ENCODE measurements around the gene FHIT. TPM values are rescaled to one million over a fixed set of nuclear protein-coding genes. Genes with fewer than 3 reads are reported as not detected.

Gene FHIT
- total and polyA plus RNA-seq, 2 experiments from 2014 or later, result 9.7 to 16.2 TPM

DNA sequence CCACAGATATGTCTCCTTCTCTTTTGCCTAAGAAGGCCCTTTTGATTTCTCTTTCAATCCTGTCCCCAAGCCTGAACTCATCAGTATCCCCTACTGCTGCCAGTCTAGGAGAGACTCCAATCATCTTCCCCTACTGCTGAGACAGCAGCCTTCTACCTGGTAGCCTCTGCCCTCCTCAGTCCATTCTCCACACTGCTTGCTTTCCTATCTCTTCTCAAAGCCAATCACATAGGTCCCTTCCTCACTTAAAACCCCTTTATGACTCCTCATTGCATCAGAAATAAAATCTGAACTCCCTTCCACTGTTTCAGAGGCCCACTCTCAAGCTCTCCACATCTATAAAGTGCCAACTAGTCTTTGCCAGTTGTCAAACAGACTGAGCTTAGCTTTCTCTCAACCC, 1119.6 kb downstream of the FHIT start:
- Histone ChIP-seq H3K36me3 (replicated peaks; ENCODE audit: insufficient read depth, low read depth) (no peaks in the 10 kb centered on the region), H3K79me2 (no peaks in the 10 kb centered on the region), H3K27me3 (no peaks in the 10 kb centered on the region), H3K4me3 (no peak overlapping the region), H3K27ac (no peak overlapping the region), H4K20me1 (ENCODE audit: insufficient read depth, poor library complexity, severe bottlenecking) (no peaks in the 10 kb centered on the region), H2AFZ (no peak overlapping the region), H3K9me3 (ENCODE audit: low read depth) (no peaks in the 10 kb centered on the region), H3K9me2 (replicated peaks; ENCODE audit: insufficient read depth) (no peaks in the 10 kb centered on the region), H3K4me2 (no peak overlapping the region), H3K4me1 (ENCODE audit: insufficient read depth) (no peaks in the 10 kb centered on the region)
- TF ChIP-seq EZH2 (IDR thresholded peaks at IDR 0.05; ENCODE audit: borderline replicate concordance) (no peak), EZH2phosphoT487 (IDR thresholded peaks at IDR 0.05; ENCODE audit: low read depth, severe bottlenecking, unreplicated experiment) (no peak)
- TF ChIP-seq, protein P1, sequence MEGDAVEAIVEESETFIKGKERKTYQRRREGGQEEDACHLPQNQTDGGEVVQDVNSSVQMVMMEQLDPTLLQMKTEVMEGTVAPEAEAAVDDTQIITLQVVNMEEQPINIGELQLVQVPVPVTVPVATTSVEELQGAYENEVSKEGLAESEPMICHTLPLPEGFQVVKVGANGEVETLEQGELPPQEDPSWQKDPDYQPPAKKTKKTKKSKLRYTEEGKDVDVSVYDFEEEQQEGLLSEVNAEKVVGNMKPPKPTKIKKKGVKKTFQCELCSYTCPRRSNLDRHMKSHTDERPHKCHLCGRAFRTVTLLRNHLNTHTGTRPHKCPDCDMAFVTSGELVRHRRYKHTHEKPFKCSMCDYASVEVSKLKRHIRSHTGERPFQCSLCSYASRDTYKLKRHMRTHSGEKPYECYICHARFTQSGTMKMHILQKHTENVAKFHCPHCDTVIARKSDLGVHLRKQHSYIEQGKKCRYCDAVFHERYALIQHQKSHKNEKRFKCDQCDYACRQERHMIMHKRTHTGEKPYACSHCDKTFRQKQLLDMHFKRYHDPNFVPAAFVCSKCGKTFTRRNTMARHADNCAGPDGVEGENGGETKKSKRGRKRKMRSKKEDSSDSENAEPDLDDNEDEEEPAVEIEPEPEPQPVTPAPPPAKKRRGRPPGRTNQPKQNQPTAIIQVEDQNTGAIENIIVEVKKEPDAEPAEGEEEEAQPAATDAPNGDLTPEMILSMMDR (IDR thresholded peaks at IDR 0.05; ENCODE audit: poor library complexity), result no peak
- no peak for DNase-seq (ENCODE audit: low spot score)

DNA sequence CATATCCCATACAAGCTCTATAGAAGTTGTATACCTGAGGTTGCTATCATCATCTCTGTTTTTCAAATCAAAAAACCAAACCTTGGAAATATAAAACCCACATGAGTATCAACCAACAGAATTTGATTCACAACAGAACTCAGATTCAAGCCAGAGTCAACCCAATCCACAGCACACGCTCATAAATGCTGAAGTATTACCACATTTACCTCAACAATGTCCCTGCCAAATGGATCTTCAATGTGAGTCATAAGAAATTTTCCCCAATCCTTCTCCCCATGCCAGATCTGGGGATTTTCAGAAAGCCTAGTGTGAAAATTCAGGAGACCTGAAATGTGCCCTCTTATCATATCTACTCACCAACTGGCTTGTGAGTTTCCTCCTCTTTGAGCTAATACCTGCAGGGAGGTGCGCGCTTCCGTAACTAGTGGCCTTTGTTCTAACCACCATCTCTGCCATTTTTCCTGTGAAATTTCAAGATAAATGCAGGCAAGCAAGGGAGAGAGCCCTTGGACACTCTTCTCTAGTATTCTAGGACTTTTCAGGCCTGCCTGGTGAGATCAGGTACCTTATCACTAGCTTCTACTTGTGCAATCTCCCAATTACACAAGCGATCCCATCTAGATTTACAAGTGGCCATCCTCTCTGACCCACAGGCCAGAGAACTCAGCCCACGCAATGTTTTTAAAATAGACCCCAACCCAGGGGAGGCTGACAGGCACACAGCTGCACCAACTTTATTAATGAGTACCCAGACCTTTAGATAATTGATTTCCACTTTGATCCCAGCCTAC, 1124.5 kb downstream of the FHIT start:
- H3K4me2 ChIP-seq, result no peak overlapping the region
- no peak overlapping the region for H3K27ac ChIP-seq
- no peak overlapping the region for H3K4me3 ChIP-seq
- H3K9me2 ChIP-seq (replicated peaks; ENCODE audit: insufficient read depth), result no peaks in the 10 kb centered on the region
- no peak for DNase-seq (ENCODE audit: low spot score)
- H3K36me3 ChIP-seq (replicated peaks; ENCODE audit: insufficient read depth, low read depth), result no peaks in the 10 kb centered on the region
- no peaks in the 10 kb centered on the region for H4K20me1 ChIP-seq (ENCODE audit: insufficient read depth, poor library complexity, severe bottlenecking)
- H3K79me2 ChIP-seq, result no peaks in the 10 kb centered on the region
- H3K27me3 ChIP-seq, result no peaks in the 10 kb centered on the region
- H3K9me3 ChIP-seq (ENCODE audit: low read depth), result no peaks in the 10 kb centered on the region
- no peak overlapping the region for H2AFZ ChIP-seq
- WGBS (ENCODE audit: low lambda C conversion rate, missing lambda C conversion rate), result 83% methylated on average over 6 of the region's 6 CpGs
- H3K4me1 ChIP-seq (ENCODE audit: insufficient read depth), result peaks cover 4% of the 10 kb centered on the region
- TF ChIP-seq, protein P1 (IDR thresholded peaks at IDR 0.05; ENCODE audit: poor library complexity), result no peak
- TF ChIP-seq EZH2phosphoT487 (IDR thresholded peaks at IDR 0.05; ENCODE audit: low read depth, severe bottlenecking, unreplicated experiment) (no peak), EZH2 (IDR thresholded peaks at IDR 0.05; ENCODE audit: borderline replicate concordance) (no peak)

DNA sequence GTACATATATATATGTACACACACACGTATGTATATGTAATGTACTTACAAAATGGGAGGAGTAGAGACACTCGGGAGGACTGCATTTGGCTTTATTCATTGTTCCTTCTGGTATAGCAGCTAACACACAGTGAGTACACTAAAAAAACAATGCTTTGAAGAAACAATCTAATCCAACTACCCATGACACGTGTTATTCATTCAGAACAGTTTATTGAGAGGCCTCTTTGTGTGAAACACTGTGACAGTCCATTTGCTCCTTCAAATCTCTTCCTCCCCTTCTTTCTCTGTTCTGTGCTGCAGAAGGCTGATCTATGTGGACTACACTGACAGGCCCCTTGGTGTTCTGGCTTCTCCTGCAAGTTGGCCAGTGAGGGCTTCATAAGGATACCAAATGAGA, 1125.6 kb downstream of the FHIT start:
- Histone ChIP-seq H4K20me1 (ENCODE audit: insufficient read depth, poor library complexity, severe bottlenecking) (no peaks in the 10 kb centered on the region), H3K4me2 (no peak overlapping the region), H3K9me3 (ENCODE audit: low read depth) (no peaks in the 10 kb centered on the region), H3K27me3 (no peaks in the 10 kb centered on the region), H3K9me2 (replicated peaks; ENCODE audit: insufficient read depth) (no peaks in the 10 kb centered on the region), H2AFZ (no peak overlapping the region), H3K4me3 (no peak overlapping the region), H3K27ac (no peak overlapping the region), H3K79me2 (no peaks in the 10 kb centered on the region), H3K36me3 (replicated peaks; ENCODE audit: insufficient read depth, low read depth) (no peaks in the 10 kb centered on the region), H3K4me1 (ENCODE audit: insufficient read depth) (peaks cover 4% of the 10 kb centered on the region)
- TF ChIP-seq EZH2phosphoT487 (IDR thresholded peaks at IDR 0.05; ENCODE audit: low read depth, severe bottlenecking, unreplicated experiment) (no peak), EZH2 (IDR thresholded peaks at IDR 0.05; ENCODE audit: borderline replicate concordance) (no peak)
- TF ChIP-seq, protein P1 (IDR thresholded peaks at IDR 0.05; ENCODE audit: poor library complexity), result no peak
- WGBS (ENCODE audit: low lambda C conversion rate, missing lambda C conversion rate), result 78% methylated on average over 3 of the region's 3 CpGs
- no peak for DNase-seq (ENCODE audit: low spot score)

Data from hepatocyte (in vitro differentiated cells).